ENCODE data around the gene HOXD11.

HOXD11 gene

DNA sequence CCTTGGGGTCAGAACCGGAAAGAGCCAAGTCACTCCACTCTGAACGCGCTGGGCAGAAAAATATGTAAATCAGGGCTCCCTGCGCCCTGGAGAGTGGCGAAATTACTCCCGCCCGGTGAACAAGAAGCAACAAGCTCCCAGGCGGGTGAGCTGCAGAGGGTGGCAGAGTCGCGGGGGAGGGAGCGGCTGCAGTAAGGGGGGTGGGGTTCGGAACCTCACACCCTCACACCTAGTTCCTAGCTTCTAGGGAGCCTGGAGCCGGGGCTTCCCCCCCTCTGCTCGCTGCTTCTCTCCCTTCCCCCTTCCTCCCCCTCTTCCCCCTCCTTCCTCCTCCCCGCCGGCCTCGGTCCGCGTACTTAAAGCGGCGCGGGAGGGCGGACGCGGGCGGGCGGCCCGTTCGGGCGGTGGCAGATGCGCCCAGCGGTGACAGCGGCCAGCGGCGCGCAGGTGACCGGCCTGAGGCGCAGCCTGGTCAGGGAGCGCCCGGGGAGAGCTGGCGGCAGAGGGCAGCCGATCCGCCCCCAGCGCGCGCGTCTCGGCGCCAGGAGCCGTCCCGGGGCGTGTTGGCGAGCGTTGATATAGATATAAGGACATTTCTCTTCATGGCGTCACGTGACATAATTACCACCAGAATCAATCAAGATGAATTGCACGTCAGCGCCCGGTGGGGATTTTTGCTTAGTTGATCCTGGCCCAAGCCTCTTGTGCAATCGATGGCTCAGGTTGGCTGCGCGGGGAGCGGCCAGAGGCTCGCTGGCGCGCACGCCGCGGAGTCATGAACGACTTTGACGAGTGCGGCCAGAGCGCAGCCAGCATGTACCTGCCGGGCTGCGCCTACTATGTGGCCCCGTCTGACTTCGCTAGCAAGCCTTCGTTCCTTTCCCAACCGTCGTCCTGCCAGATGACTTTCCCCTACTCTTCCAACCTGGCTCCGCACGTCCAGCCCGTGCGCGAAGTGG, at the start of gene HOXD11:
HOXD11 (plus strand) TSS at position 700 of the 959 bp plus-strand sequence; CDS start at position 776, 76 bp downstream.
- peak; percentile 89 for DNase-seq

DNA sequence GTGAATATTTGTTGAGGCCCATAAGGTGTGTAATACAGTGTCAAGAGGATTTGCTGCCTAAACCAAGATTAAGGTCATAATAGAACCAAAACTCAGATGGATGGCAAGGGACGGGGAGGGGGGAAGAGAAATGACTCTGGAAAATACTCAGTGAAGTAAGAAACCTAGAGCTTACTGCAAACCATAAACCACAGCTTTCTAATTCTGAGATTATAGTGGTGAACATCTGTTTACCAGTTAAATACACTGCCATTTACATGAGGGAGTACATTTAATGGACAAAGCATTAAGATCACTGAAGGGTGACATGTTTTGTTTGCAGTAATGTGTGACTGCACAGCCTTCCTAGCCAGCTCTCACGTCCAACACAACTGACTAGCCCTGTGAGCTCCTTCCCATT, 43.1 kb upstream of the HOXD11 start:
- peak; percentile 52 for DNase-seq

DNA sequence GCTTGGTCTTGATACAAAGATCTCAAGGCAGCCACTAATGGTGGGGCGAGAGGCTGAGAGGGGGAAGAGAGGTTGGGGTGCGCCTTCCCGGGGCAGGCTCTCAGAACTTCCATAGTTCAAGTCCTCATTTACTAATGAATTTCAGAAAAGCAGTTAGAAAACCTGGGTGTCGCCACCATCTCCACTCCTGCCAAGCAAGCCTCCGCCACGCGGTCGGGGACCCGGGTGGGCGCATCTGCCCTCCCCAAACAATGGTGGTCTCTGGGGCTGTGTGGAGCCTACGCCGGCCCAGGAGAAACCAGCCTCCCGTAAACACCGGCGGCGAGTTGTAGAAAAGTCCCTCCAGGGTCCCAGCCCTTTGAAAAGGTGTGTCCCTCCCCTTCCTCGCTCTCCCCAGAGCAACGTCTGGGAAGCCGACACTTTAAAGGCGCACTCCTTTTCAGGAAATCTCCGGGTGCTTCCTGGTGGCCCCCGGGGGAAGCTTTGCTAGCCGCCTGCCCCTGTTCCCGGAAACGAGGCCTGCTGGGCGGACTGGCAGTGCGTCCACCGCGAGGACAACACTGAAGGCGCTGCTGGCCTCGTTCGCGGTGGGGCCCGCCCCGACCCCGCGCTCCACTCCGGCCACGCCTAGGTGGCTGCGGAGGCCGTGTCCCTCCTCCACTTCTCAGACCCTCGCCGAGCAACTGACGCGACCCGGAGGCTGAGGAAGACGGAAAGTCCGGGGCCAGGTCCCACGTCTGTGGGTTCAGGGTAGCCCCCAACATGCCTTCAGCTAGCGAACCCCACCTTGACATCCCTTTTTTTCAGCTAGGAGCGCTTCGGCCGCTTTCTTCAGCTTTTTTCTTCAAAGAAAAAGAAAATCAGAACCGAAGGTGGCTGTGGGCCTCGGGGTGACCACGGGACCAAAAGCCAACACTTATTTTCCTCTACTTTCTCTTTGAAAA, 40.2 kb upstream of the HOXD11 start:
- no peak for DNase-seq

DNA sequence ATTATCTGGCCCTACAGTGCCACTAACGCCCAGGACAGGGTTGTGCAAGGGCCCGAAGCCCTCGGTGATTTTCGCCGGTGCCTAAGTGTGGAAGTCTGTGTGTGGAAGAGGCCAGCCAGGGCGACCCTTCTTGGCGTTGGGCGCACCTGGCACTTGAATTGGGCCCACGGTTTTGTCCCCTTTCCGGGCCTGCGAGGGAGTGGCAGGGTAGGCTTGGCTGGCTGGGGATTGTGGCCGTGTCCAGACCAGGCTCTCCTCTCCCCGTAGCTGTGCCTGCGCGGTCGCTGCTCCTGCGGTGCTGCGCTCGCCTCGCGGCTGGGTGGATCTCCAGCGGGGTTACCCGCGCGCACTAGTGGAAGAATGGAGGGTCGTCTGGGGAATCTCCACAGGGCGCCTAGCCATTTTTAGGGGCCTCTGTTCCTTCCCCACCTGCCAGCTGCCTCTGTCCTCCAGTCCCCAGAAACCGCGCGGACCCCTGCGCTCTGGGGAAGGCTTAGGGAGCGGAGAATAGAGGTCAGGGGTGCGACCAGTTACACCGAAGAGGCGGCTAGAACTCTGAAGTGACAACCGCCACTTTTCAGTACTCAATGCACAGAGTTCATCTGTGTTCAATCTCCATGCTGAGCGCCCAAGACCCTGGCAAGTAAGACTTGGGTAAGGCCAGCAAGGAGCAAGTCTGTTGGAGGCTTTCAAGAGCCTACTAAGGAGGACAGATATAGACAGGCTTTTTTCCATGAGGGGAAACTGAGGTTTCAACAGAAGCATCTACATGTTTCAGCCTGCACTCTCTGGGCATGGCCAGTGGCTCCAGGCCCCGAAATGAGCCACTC, 39.3 kb upstream of the HOXD11 start:
- no peak for DNase-seq

DNA sequence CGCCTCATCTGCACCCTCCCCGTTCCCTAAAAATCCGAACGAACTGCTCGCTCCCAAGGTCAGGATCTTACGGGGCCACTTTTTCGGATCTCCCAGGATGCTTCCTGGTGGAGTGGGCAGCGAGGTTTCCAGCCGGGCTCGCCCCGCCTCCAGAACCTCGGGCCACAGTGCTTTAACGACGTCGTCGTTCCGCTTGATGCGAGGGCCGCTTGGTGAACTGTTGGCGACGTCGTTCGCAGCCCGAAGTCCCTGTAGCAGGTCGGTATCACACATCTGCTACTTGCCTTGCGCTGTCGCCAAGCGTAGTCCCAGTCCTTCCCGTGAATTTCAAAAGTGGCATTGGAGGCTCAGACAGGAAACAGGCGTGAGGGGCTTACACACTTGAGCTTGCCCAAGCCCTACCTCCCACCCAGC, 38.7 kb upstream of the HOXD11 start:
- no peak for DNase-seq

DNA sequence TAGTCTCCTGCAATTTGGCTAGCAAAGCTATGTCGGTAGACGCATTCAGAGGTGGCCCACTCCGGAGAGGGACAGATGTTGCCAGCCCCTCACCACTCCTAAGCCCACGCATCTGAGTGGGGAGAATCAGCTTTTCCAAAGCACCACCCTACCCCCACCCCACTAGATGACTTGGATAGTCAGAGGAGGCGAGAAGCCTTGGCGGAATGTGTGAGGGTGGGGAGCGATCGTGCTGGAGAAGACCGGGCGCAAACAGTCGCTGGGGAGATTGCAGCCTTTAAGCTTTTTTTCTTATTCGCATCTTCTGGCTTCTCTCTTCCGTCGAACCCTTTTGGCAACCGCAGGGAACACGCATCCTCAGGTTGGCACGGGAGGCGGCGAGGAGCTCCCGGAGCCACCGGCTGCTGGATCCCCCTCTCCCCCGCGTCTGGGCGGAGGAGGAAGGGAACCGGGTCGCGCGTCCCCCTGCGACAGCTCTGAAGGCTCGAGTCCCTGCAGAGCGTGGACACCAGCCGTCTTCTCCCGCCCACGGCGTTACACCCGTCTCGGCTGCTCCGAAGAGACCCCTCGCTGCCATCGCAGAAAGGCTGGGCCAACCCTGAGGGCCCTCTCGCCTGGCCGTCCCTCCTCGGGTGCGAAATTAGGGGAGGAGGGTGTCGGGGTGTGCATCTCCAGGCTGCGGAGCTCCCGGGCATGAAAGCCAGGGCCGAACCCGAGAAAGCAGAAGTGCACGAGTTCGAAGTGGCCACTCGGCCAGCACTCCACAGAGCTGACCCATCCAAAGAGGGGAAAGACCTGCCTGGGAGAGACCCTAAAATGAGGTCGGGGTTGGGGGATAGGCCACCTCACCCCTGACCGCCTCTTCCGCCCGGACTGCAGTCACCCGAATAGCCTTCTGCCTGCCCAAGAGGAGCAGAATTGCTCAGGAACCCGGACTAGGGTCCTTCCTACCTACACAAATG, 35.5 kb upstream of the HOXD11 start:
- no peak for DNase-seq

DNA sequence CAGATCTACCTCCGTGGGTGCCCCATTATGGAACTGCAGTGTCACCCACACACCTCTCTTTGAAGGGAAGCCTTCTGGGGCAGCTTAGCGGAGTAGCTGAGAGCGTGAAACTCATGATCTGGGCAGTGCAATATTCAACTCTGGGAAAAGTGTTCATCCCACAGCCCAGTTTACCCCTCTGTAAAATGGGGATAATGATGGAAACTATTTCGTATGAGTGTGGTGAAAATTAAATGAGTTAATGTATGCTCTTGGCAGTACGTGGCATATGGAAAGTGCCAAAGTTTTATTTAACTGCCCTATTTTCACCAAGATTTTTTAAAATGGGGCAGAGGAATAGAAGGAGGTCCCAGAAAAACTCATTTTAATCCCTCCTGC, 34.8 kb upstream of the HOXD11 start:
- no peak for DNase-seq

DNA sequence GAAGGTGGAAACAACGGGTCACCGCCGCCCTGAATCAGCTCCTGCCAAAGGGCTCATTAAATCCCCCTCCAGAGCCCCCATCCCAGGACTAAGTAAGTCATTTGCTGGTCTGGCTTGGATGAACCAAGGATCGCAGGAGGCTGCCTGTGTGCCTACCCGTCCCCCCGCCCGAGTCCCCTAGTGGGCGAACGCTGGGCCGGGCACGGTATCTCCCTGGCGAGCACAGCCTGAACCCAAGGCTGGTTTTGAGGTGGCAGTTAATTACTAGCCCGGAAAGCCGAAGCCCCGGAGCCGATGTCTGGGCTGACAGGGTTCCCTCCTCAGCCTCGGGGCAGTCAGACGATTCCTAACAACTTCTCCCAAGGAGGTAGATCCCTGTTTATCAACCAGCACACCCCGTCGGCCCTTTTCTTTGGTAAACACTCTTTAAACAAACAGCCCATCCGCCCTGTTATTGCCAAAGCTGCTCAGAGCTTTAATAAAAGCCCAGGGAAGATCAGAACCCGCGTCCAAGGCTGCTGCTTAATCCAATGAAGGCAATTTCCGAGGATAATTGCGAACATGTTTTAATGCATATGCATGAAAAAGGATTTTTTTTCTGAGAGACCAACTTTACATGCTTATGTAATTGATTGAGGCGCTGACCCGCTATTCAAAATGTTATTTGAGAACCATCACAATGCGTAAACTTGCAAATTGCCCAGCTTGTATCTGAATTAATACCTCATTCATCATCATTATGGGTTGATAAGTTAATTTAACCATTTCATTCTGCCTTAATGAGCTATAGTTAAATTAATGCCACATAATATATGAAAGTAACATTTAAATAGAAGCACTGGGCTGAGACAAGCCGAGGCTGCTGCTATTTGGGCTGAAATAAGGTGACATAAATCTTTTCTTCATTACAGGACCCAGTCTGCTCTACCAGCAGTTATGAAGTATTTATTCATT, 33.9 kb upstream of the HOXD11 start:
- no peak for DNase-seq

DNA sequence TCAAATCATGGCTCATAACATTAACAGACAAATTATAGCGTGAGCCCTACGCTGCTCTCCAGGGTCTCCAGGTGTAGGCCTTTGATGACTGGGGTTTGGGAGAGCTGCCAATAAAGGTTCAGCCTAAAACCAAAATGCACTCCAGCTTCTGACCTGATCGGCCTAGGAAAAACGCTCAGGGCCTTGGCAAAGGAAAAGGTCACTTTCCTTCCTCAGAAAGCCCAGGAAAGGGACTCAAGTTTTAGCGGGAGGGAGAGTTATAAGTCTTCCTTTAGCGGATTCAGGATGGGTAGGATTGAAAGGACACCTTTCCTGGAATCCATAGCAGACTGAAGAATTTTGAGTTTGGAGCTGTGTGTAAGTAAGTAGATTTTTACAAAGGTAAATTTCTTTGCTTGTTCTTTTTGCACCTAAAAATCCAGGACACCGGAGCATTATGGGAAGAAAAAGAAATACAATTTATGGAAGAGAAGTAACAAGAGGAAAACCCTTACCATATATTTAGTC, 32.1 kb upstream of the HOXD11 start:
- DNase-seq, result peak; percentile 76

DNA sequence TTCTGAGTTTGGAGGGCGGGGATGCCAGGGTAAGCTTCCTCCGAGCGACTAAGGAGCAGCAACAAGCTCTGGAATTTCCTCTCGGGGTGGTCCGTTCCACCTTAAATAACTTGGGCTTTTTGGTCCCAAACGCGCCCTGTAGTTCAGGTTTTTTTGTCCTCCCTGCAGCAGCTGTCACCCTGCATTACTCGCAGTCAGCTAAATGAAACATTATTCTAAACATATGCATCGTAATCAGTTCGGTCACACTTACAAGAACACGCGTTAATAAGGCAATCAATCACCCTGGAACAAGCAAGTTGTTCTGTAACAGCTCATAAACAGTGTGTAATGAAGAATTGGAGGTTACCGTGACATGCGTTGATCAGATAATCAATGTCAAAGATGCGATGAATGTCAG, 31.6 kb upstream of the HOXD11 start:
- DNase-seq, result no peak

DNA sequence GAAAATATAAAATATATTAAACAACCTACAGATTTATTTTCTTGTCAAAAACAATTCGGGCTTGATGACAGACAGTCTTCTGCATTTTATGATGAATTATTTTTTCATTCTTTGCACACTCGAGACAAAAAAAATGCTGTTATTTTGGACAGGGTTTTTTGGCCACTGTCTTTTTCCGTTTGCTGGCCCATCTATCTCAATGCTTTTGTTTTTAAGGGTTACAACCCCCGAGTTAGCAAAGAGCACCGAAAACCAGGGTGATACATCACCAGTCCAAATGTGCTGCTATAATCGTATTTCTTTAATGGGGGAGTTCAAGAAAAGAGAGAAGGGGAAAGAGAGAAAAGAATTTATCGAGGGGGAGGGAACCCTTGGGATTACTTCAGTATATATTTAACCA, 31.0 kb upstream of the HOXD11 start:
- no peak for DNase-seq

DNA sequence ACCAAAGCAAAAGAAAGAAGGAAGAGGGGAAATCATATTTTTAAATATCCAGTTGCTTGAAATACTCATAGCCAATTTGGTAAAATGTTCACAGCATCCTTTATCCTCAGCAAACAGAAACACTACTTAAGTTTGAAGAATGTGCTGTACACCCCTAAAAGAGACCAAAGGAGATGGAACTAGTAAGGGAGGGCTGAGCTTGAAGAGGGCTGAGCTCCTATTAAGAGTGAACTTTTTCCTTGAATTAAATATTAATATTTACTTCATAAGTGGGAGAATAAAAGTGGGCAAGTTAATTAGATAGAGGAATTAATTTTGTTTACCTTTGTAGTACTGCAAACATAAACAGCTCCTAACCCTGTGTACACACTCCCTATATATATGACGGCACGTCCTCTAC, 30.3 kb upstream of the HOXD11 start:
- DNase-seq, result no peak

DNA sequence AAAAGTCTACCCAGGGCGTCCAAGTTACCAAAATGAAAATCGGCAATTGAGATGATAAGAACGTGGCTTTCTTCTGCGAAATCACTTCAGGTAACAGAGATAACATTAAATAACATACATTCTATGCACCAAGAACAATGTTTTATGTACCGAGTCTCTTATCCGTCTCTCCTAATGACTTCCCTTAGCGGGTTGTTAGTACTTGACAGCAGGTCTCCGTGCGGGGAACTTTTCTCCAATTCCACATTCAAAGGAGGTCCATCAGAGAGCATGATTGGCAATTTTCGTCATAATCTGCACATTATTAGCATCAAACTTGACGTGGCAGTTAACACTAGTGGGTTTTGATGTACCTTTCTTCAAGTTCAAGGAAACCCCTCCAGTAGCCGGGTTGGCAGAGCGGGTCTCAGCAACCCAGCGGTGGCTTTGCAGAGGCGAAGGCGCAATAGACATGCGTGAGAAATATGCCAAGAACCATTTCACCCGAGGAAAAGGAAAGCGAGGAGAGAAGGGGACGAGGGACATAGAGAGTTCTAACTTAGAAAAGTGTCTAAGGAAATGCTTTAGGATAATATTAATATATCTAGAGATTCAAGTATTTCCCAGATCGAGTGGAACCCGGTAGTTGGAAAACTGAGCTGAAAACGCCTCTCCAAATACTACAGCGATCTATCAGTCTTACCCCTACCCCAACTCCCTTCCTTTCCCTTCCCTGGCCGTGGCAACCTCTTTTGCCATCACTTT, 28.4 kb upstream of the HOXD11 start:
- DNase-seq, result no peak

DNA sequence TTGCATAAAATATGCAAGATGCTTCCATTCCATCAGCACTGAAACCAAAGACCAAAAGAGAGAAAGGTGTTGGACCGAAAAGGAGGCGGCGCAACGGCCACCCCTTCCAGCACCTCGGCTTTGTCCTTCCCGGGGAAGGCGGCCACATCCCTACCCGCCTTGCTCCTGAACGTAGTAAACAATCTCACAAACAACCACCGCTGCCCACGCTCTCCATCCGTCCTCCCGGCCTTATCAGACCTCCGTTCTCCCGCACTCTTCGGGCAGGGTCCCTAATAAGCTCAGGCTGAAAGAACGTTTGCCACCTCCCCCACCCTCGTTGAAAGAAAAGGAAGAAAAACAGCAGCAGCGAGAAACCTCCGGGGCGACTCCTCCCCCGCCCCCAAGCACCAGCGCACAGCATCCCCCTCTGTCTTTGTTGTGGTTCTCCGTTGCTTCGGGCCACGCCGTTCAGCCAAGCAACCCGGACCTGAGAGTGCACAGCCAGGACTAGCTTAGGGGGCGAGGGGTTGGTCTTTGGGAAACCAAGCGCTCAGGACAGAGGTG, 27.7 kb upstream of the HOXD11 start:
- DNase-seq, result no peak

DNA sequence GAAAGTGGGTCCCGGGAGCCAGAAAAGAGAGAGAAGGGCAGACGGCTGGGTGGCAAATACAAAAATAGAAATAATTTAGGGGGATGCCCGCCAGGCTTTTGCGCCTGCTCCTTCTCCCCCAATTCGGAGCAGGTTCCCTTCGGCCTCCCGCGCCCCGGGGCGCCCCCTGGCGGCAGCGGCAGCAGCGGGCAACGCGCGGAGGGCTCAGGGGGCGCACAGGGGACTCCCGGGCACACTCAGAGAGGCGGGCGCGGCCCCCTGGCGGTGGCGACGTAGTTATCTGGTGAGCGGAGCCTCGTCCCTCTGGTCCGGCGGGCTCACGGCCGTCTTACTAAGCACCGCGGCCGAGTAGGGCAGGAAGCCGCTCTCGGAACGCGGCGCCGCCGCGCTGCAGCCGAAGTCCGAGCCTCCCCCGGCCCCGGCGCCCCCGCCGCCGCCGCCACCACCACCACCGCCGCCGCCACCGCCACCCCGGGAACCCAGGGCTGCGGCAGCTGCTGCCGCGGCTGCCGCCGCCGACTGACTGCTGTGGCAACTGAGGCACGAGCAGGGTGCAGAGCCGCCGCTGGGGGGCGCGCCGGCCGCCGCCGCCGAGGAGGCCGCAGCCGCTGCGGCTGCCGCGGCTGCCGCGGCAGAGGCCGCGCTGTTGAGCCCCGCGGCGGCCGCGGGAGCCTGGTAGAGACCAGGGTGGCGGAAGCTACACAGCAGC, 27.1 kb upstream of the HOXD11 start:
- DNase-seq, result no peak

DNA sequence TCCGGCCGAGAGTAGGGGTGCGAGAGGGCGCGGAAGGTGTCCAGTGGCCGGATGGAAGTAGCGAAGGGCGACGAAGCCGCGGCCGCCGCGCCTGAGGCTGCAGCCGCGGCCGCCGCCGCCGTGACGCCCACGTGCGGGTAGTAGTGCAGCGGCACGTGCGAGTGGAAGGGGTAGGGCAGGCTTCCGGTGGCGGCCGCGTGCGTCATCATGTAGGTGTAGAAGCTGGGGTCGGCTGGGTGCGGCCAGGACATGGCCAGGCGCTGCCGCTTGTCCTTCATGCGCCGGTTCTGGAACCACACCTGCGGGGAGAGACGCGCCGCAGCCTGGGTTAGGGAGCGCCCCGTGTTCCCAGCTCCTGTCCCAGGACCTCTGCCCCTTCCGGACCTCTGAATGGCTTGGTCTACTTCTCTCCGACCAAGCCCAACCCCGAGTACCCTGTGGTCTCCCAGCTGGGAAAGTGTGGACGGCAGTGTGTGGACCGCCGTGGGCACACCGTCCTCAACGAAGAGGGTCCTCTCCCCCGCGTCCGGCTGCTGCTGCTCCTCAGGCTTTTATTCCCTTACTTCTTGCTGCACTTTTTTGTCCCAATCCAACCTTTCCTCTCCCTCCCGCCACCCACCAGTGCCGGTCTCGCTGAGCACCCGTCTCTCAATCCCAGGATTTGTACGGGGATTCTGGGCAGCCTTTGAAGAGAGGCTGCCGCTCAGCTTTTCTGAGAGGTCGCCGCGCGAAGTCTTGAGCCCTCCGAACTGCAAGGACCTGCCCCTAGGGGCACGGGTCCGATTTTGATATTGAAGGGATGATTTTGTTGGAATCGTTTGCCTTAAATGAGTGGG, 26.3 kb upstream of the HOXD11 start:
- no peak for DNase-seq

DNA sequence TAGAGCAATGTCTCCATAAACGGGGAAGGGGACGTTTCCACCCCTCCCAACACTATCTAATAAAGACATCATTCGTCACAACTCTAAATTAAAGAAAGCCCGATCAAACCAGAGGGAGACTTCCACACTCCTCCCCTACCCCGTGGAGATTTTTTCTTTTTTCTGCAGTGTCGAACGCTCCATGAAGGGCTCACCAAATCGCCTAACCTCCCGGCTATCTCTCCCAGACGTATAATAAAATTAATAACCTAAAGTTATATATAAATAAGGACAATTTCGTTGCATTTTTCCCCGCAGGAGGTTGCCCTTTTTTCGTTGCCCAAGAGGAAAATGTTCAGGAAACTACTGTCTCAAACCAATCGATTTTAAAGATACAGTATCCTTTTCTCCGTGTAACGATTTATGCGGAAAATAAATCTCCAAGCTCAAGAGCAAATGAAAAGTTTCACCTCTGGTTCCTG, 25.7 kb upstream of the HOXD11 start:
- DNase-seq, result no peak

All from NCI-H1105 treated with DMSO at 0.1 percent for 48 hours (cell line).